Stimulated activated naive B cell treated with anti-CD40 and anti-IgM and Interleukin-4, amounts not matched to agents 10 μg/mL and 1 μg/mL and 100 μg/mL, for 72 hours (primary cell): Measurements from ENCODE around the gene NMRAL1.

Source experiments
- ATAC-seq, 2 donors: fragments of 150-1000 bp; cut with Tn5 transposase; replicated peaks; 2 replicates each; pipeline ENCODE4 v1.10.0; 2021; ENCODE audit warnings: moderate library complexity in 1 of 2
- DNase-seq: peaks from one replicate; pipeline ENCODE4 v3.0.0; 2021
- H3K27ac Mint-ChIP-seq: one replicate; pipeline ENCODE4 v1.8.0; 2022; ENCODE audit warnings: mild to moderate bottlenecking, mixed read lengths
- H3K27me3 Mint-ChIP-seq, 2 donors: one replicate each; pipeline ENCODE4 v1.8.0; 2022; ENCODE audit warnings: mixed read lengths in 2 of 2
- H3K36me3 Mint-ChIP-seq, 2 donors: one replicate each; pipeline ENCODE4 v1.8.0; 2022; ENCODE audit warnings: mixed read lengths in 2 of 2, mild to moderate bottlenecking in 1 of 2
- H3K4me1 Mint-ChIP-seq, 2 donors: one replicate each; pipeline ENCODE4 v1.8.0; 2022; ENCODE audit warnings: mixed read lengths in 2 of 2, mild to moderate bottlenecking in 1 of 2
- H3K4me3 Mint-ChIP-seq, 2 donors: one replicate each; pipeline ENCODE4 v1.8.0; 2022; ENCODE audit warnings: mild to moderate bottlenecking in 2 of 2, mixed read lengths in 2 of 2, moderate library complexity in 1 of 2
- H3K9me3 Mint-ChIP-seq, 2 donors: one replicate each; pipeline ENCODE4 v1.8.0; 2022; ENCODE audit warnings: mixed read lengths in 2 of 2, mild to moderate bottlenecking in 1 of 2

The NMRAL1 gene

DNA sequence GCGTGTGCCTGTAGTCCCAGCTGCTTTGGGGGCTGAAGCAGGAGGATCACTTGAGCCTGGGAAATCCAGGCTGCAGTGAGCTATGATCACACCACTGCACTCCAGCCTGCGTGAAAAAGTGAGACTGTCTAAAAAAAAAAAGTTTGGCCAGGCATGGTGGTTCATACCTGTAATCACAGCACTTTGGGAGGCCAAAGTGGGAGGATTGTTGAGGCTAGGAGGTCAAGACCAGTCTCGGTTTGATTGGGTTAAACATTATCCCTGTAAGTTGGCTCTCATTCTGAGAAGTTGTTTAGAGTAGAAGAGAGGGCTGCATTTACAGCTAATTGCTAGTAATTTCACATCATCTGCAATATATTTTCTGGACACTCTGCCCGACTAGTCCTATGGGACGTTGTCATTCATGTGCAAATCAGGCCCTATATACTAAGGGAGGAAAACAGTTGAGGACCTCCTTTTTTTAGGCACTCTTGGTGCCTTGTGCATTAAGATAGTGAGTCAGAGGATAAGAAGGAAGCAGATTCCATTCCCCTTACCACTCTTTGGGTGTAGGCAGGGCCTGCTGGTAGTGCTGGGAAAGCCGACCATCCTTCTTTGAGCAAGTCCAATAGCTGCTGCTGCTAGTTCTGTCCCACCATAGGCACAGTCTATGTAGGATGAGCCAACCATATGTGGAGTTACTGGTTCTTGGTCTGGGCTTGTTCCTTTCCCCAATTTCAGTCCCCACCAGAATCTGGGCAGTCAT is 20.5 kb upstream of the NMRAL1 start:
- Mint-ChIP-seq H3K4me1 (peaks cover 15 to 37% of the 10 kb centered on the region in 2 donors), H3K4me3 (no peak overlapping the region), H3K27me3 (no peaks in the 10 kb centered on the region), H3K9me3 (no peaks in the 10 kb centered on the region), H3K27ac (peak overlapping the region; percentile 37), H3K36me3 (peaks cover 12 to 21% of the 10 kb centered on the region in 2 donors)
- no peak for DNase-seq
- ATAC-seq: no peak

DNA sequence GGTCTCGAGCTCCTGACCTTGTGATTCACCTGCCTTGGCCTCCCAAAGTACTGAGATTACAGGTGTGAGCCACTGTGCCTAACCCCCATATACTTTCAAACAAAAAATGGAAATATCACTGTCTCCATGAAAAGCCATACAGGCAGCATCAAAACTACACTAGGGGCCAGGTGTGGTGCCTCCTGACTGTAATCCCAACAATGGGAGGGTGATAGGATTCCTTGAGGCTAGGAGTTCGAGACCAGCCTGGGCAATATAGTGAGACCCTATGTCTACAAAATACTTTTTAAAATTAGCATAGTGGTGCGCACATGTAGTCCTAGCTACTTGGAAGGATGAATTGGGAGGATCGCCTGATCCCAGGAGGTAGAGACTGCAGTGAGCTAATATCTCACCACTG is 17.5 kb upstream of the NMRAL1 start:
- Mint-ChIP-seq H3K27me3 (no peaks in the 10 kb centered on the region), H3K4me1 (peaks cover 6 to 32% of the 10 kb centered on the region in 2 donors), H3K36me3 (peaks cover 16 to 17% of the 10 kb centered on the region in 2 donors), H3K4me3 (no peak overlapping the region), H3K27ac (no peak overlapping the region), H3K9me3 (no peaks in the 10 kb centered on the region)
- ATAC-seq (no peak), DNase-seq (no peak)

DNA sequence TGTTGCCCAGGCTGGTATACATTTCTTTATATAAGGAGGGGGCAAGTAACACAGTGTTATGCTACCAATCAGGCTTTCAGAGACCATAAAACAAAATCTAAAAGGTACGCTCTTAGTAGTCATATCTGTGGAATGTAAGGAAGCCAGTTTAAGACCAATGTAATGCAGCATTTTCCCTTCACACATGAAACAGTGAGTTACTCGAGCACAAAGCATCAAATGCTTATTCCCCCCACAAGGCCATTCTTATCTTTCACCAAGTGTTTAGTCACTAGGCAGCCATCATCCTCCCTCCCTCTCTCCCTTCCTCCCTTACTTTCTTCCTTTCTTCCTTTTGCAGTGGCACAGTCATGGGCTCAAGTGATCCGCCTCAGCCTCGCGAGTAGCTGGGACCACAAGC is 14.6 kb upstream of the NMRAL1 start:
- Mint-ChIP-seq H3K4me3 (no peak overlapping the region), H3K36me3 (peaks cover 16 to 28% of the 10 kb centered on the region in 2 donors), H3K27me3 (no peaks in the 10 kb centered on the region), H3K9me3 (no peaks in the 10 kb centered on the region), H3K27ac (no peak overlapping the region), H3K4me1 (peaks cover 4 to 26% of the 10 kb centered on the region in 2 donors)
- ATAC-seq (no peak), DNase-seq (no peak)

DNA sequence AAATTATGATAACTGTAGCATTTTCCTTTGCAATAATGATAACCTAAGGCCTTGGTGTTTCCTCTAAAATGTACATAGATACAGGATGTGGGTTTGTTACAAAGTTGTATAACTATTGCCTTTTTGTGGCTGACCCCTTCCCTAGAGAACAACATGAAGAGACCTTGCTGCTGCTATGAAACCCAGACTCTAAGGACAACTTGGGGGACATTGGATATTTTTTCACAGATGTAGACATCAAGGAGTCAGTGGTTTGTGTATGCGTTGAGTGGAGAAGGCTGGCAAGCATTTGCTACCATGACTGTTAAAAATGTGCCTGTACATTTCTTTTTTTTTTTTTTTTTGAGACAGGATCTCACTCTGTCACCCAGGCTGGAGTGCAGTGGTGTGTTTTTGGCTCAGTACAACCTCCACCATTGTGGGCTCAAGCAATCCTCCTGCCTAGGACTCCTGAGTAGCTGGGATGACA is 14.1 kb upstream of the NMRAL1 start:
- ATAC-seq (no peak), DNase-seq (no peak)
- no peak overlapping the region for H3K27ac Mint-ChIP-seq

DNA sequence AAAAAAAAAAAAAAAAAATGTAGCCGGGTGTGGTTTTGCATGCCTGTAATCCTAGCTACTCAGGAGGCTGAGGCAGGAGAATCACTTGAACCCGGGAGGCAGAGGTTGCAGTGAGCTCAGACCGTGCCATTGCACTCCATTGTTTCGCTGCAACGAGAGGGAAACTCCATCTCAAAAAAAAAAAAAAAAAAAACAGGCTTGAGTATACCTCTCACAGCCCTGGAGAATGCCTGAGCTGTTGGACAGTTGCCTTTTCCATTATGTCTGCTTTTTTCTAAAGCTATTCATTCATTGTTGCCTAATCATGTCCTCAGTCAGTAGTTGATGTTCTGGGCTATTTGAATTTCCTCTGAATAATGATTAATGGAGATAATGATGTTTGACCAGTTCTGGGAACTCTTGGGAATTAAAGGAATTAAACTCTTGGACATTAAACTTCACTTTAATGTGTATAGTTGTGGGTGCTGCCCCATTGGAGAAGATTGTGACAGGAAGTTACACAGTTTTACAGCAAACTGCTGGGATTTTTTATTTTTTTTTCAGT is 13.6 kb upstream of the NMRAL1 start:
- H3K9me3 Mint-ChIP-seq: no peaks in the 10 kb centered on the region
- ATAC-seq (no peak), DNase-seq (no peak)
- no peaks in the 10 kb centered on the region for H3K27me3 Mint-ChIP-seq
- H3K36me3 Mint-ChIP-seq: peaks cover 14 to 23% of the 10 kb centered on the region in 2 donors
- H3K4me1 Mint-ChIP-seq: peaks cover 2 to 25% of the 10 kb centered on the region in 2 donors
- H3K4me3 Mint-ChIP-seq: no peak overlapping the region
- H3K27ac Mint-ChIP-seq: no peak overlapping the region

More for the DNA sequence above, 14.1 kb upstream of the NMRAL1 start:
- no peaks in the 10 kb centered on the region for H3K9me3 Mint-ChIP-seq
- no peaks in the 10 kb centered on the region for H3K27me3 Mint-ChIP-seq
- peaks cover 17 to 26% of the 10 kb centered on the region in 2 donors for H3K36me3 Mint-ChIP-seq
- no peak overlapping the region for H3K4me3 Mint-ChIP-seq
- H3K4me1 Mint-ChIP-seq: peaks cover 4 to 26% of the 10 kb centered on the region in 2 donors

DNA sequence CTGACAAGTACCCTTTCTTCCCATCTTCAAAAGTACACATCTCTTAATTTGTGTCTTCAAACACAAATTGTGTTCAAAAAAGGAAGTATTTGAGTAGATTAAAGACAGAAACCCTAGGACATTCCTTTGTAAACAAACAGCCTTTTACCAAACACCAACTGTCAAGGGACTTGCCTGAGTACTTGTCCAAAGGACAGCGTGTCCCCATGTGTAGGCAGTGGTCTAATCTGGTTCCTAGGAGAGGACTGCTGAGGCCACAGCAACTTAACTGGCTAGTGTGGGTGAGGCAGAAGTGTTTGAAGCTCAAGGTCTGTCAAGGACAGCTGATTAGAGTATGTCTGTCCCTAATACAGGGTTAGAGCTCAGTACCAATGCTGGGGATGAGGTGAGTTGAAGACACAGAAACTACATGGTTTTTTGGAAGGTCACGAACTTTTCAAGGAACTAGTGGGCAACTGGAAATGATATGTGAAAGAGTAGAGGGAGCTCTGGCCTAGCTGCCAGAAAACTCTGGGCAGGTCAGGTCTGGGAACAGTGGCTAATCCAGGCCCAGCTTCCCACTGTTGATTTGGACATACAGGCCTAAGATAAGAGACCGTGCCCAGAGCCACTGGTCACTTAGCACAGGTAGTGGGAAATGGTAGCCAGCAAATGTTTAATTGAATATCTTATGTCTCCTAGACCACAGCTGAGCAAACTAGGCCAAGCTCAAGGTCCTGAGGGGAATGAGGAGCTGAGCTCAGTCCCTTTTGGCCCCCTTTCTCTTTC is 11.9 kb upstream of the NMRAL1 start:
- ATAC-seq (no peak), DNase-seq (no peak)
- Mint-ChIP-seq H3K27ac (no peak overlapping the region), H3K9me3 (no peaks in the 10 kb centered on the region), H3K36me3 (peaks cover 16 to 23% of the 10 kb centered on the region in 2 donors), H3K4me3 (no peak overlapping the region), H3K27me3 (no peaks in the 10 kb centered on the region), H3K4me1 (peaks cover 8 to 32% of the 10 kb centered on the region in 2 donors)

DNA sequence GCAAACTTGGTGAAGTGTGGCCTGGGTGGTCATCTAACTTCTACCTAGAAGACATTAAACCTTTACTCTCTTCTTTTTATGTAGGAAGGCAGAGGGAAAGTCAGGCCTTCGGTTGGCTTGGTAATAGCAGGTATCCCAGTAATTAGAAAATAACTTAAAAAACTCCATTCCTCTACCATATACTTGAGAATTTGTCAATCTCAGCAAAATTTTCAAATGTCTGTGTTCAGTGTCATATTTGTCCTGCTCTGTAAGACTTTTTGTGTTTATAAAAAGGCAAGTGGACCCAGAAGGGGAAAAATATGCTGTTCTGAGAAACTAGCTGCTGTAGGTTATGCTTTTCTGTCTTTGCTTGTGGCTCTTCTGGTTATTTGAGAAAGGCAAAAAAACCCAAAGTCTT is 7.5 kb upstream of the NMRAL1 start:
- ATAC-seq: no peak
- Mint-ChIP-seq H3K27me3 (no peaks in the 10 kb centered on the region), H3K4me3 (no peak overlapping the region), H3K9me3 (no peaks in the 10 kb centered on the region), H3K27ac (no peak overlapping the region), H3K4me1 (peaks cover 13 to 32% of the 10 kb centered on the region in 2 donors), H3K36me3 (peaks cover 7 to 18% of the 10 kb centered on the region in 2 donors)
- no peak for DNase-seq

DNA sequence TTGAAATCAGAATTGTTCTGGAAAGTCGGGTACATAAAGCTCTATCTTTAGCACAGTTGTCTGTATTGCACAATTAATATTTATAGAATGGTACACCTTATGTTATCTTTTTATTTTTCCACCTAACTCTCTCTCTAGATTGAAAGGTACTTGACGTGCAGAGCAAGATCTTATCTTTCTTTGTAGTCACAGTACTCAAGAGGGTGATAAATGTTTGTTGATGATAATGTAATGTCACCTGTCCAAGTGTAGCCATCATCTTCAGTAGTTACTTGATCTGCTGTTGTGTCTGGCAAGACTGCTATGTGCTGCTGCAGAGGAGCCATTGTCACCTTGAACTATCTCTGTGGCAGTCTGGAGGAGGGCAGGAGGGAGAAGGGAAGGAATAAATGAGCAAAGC is 7.1 kb upstream of the NMRAL1 start:
- Mint-ChIP-seq H3K4me1 (peaks cover 13 to 35% of the 10 kb centered on the region in 2 donors), H3K4me3 (no peak overlapping the region), H3K27ac (no peak overlapping the region), H3K27me3 (no peaks in the 10 kb centered on the region), H3K36me3 (peaks cover 7 to 18% of the 10 kb centered on the region in 2 donors), H3K9me3 (no peaks in the 10 kb centered on the region)
- ATAC-seq (no peak), DNase-seq (no peak)

DNA sequence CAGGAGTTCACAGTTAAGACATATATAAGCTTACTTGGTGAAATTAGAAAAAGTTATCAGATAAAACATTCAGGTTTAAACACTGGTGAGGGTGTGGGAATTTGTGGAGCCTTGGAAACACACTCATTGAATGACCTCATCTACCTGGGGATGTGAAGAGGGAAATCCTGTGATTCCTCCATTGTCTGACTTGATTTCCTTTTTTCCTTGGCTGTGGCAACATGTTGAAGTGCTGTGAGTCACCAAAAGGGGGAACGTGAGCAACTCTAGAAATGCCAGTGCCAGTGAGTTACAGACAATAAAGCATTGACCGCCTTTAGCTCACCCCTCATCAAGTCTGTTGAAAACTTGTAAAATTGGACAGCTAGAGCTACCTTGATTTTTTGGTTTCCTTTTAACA is 3.5 kb upstream of the NMRAL1 start:
- Mint-ChIP-seq H3K27me3 (no peaks in the 10 kb centered on the region), H3K9me3 (no peaks in the 10 kb centered on the region), H3K36me3 (peaks cover 2 to 9% of the 10 kb centered on the region in 2 donors), H3K4me1 (peaks cover 18 to 48% of the 10 kb centered on the region in 2 donors), H3K27ac (no peak overlapping the region), H3K4me3 (peak overlapping the region; percentile 73 to 92)
- no peak for ATAC-seq
- DNase-seq: no peak

DNA sequence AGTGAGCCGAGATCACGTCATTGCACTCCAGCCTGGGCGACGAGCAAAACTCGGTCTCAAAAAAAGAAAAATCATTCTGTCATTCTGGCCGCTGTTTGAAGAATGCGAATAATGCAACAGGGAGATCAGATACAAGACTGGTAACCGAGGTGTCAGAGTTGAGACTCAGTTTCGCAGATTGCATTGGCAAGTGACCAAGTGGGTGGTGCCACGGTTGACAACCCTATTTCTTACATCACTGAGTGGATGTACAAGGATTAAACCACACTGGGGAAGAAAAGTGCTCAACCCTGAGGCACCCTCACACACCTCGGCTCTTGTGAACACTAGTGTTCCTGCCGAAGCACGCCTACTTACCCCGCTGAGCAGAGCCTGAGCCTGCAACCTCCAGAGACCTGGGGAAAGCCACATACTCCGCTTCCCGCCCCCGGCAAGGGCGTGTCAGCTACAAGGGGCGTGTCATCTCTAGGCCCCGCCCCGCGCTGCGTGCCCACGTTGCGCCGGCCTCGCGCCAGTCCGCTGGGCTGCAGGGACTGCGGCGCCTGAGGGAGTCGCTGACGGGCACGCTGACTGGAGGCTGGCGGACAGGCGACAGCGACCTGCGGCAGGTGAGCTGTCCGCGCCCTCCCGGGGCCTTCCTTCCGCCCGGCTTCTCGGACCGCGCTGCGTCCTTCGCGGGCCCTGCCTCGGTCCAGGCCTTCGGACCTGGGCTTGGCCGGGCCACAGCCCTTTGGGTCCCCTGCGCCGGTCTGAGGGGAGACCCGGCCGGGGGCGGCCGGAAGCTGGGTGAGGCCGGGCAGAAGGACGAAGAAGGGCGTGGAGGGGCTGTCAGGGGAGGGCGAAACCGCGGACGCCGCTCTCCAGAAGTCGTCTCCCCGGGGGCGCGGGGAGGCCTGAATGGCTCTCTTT is 1.7 kb upstream of the NMRAL1 start, which contains the start of gene HMOX2:
Gene HMOX2 (plus strand): TSS at position 519 of the 909 bp plus-strand sequence. CDS start 29,127 bp downstream, outside the sequence.
- ATAC-seq: peak; percentile 92 to 94
- peak within 1 kb of the TSS; percentile 87 to 92 for H3K4me3 Mint-ChIP-seq
- H3K27me3 Mint-ChIP-seq: no peaks in the 10 kb centered on the region
- peaks cover 14 to 38% of the 10 kb centered on the region in 2 donors for H3K4me1 Mint-ChIP-seq
- peak within 1 kb of the TSS; percentile 83 for H3K27ac Mint-ChIP-seq
- DNase-seq: peak; percentile 97
- H3K9me3 Mint-ChIP-seq: no peaks in the 10 kb centered on the region
- H3K36me3 Mint-ChIP-seq: peaks cover 0 to 6% of the 10 kb centered on the region in 2 donors

DNA sequence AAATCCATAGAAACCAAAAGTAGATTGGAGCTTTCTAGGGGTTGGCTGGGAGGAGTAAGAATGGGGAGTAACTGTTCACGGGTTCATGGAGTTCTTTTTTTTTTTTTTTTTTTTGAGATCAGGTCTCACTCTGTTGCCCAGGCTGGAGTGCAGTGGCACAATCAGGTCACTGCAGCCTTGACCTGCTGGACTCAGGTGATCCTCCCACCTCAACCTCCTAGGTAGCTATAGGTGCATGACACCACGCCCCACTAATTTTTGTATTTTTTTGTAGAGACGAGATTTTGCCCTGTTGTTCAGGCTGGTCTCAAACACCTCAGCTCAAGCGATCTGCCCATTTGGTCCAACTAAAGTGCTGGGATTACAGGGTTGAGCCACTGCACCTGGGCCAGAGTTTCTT is 1.5 kb downstream of the NMRAL1 start:
- no peaks in the 10 kb centered on the region for H3K9me3 Mint-ChIP-seq
- no peak for DNase-seq
- H3K36me3 Mint-ChIP-seq: peaks cover 7 to 13% of the 10 kb centered on the region in 2 donors
- no peaks in the 10 kb centered on the region for H3K27me3 Mint-ChIP-seq
- H3K4me1 Mint-ChIP-seq: peaks cover 10 to 27% of the 10 kb centered on the region in 2 donors
- H3K27ac Mint-ChIP-seq: peak overlapping the region; percentile 67
- ATAC-seq: no peak
- H3K4me3 Mint-ChIP-seq: no peak overlapping the region

DNA sequence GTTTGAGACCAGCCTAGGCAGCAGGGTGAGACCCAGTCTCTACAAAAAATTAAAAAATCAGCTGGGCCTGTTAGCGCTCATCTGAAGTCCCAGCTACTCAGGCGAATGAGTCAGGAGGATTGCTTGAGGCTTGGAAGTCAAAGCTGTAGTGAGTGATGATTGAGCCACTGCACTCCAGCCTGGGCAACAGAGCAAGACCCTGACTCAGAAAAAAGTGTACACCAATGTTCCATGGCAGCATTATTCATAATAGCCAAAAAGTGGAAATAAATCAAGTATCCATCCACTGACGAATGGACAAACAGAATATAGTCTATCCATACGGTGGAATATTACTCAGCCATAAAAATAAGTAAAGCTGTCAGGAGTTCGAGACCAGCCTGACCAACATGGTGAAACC is 2.6 kb downstream of the NMRAL1 start:
- Mint-ChIP-seq H3K9me3 (no peaks in the 10 kb centered on the region), H3K36me3 (peaks cover 10 to 16% of the 10 kb centered on the region in 2 donors), H3K27ac (no peak overlapping the region), H3K4me1 (peaks cover 9 to 17% of the 10 kb centered on the region in 2 donors), H3K27me3 (no peaks in the 10 kb centered on the region), H3K4me3 (no peak overlapping the region)
- ATAC-seq: no peak
- no peak for DNase-seq

DNA sequence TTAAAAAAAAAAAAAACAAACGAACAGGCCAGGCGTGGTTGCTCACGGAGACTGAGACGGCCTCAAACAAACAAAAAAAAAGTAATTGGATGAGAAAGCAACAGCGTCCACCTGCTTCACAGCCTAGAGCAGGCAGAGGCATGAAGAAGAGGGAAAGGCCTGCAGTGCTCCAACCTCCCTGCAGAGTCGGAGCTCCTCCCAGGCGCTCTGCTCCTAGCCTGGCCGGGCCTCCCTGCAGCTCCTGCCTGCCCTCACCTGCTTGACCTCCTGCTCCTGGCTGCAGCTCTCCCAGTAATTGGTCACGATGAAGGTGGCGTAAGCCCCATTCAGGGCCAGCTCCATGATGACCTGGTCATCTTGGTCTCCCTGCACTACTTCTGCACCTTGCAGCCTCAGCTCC is 5.5 kb downstream of the NMRAL1 start:
- Mint-ChIP-seq H3K9me3 (no peaks in the 10 kb centered on the region), H3K36me3 (peaks cover 24 to 31% of the 10 kb centered on the region in 2 donors), H3K4me3 (no peak overlapping the region), H3K27ac (no peak overlapping the region), H3K4me1 (peaks cover 3 to 5% of the 10 kb centered on the region in 2 donors), H3K27me3 (no peaks in the 10 kb centered on the region)
- DNase-seq (no peak), ATAC-seq (no peak)
